Urothelium cell line (cell line): Measurements from ENCODE around the gene GOLGA6L10.
"Not testable (repeated sequence)": the region's sequence is repeated elsewhere in the genome, so short reads cannot be mapped to it uniquely, and the experiment has no call there.

Experiments used
- DNase-seq: peaks from one replicate; pipeline ENCODE4 v3.0.0; 2011; ENCODE audit warnings: low spot score, mixed read lengths
- FAIRE-seq: peaks from 2 replicates; lab custom pipeline; 2011; peaks lifted over from hg19 to GRCh38; lab: Jason Lieb, UNC

Gene GOLGA6L10, protein sequence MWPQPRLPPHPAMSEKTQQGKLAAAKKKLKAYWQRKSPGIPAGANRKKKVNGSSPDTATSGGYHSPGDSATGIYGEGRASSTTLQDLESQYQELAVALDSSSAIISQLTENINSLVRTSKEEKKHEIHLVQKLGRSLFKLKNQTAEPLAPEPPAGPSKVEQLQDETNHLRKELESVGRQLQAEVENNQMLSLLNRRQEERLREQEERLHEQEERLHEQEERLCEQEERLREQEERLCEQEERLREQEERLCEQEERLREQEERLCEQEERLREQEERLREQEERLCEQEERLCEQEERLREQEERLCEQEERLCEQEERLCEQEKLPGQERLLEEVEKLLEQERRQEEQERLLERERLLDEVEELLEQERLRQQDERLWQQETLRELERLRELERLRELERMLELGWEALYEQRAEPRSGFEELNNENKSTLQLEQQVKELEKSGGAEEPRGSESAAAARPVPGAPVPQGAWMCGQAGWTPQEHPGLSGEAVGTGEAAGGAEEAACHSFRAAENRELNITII

DNA sequence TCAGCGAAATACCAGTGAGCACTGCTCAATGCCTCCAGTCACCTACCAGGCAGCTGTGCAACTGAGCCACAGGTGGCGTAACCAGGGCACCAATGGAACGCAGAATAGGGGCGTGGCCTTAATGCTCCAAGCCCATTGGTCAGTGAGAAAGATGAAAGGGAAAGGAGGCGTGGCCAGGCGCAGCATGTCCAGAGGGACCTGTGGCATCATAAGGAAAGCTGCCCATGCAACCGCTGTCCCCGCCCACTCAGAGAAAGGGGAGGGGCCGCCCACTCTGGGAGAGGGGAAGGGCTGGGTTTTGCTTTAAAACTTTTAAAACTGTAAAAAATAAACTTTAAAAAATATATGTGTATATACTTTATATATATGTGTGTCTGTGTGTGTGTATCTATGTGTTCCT lies at the start of gene GOLGA6L10:
Gene GOLGA6L10, minus strand, starts transcription at position 101 of the 400 bp plus-strand sequence. Its CDS starts 100 bp downstream, at position 1.
- not testable (repeated sequence) for FAIRE-seq, DNase-seq

DNA sequence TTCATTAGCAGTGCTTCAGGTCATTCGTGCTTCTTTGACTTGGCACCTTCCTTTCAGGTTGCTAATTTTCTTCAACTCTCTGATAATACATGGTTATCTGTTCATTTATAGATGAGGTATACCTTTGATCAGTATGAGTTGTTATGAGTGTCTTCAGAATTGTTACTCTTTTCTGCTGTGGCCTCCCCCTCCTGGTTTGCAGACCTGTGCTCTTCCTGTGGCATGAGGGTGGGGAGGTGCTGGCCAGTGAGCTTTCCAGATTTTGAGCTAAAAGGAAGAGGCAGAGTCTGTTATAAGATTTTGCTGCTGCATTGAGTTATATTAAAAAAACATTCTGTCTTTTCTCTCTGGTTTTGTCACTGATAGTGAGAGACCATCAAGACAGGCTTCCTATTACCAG lies 49.5 kb upstream of the GOLGA6L10 start:
- DNase-seq: no peak
- no peak for FAIRE-seq

DNA sequence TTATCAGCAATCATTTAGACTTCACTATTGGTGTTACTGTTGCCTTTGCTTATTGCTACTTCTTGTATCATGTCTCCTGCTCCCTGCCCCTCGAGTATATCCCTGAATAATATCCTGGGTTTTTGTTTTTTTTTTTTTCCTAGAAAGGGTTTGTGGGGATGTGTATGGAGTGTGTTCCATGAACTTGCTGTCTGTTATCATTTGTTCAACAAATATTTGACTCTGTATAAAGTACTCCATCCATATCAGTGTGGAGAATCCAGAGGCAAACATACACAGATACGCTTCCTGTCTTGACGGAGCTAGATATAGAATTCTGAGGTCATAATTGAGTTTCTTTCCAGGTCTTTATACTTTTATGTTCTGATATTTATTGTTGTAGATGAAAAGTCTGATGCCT lies 48.5 kb upstream of the GOLGA6L10 start:
- no peak for DNase-seq
- FAIRE-seq: no peak

DNA sequence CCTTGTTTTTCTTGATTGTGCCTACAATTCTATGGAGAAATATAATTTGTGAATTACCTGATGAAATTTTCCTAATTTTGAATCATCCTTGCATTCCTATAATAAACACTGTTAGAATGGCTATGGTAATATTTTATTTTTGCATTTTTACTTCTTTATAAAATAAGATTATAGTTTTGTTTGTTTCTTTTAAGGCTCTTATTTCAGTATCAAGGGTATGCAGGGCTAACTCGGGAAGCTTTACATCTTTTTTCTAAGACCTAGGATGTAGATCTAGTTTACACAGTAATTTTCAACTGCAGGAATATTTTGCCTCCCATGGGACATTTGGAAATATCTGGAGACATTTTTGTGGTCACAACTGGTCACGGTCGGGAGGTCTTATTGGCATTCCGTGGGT lies 46.5 kb upstream of the GOLGA6L10 start:
- DNase-seq, FAIRE-seq: not testable (repeated sequence)

DNA sequence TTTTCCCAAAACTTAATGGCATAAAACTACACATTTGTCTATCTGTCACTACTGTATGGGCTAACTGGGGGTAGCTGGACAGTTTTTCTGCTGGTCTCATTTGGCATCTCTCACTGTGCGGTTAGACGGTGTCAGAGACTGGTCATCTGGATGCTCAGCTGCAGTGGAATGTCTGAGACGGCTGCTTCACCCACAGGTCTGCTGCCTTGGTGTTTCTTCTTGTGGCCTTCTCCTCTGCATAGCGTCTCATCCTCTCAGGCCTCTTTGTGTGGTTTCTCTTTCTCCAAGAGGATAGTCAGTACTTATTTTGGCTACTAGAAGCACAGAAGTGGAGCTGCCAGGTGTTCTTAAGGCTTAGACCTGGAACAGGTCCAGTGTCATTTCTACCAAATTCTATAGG lies 44.4 kb upstream of the GOLGA6L10 start:
- DNase-seq: no peak

DNA sequence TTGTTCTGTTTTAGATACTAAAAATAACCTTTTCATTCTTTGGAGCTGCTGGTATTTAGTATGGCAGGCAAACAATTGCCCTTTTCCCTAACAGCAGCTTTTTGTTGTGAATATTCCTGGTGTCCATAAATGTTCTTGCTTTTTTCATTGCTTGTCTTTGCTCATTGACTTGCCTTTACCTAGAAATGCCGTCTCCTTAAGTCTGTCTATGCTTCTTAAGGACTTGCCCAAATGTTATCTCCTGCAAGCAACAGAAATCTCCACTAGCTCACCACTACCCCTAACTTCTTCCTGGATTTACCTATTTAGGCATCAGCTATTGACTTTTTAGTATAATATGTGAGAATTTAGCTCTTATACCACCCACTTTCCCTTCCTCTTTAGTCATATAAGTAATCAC lies 42.8 kb upstream of the GOLGA6L10 start:
- DNase-seq, FAIRE-seq: not testable (repeated sequence)

More for the DNA sequence above, 44.4 kb upstream of the GOLGA6L10 start:
- no peak for FAIRE-seq

DNA sequence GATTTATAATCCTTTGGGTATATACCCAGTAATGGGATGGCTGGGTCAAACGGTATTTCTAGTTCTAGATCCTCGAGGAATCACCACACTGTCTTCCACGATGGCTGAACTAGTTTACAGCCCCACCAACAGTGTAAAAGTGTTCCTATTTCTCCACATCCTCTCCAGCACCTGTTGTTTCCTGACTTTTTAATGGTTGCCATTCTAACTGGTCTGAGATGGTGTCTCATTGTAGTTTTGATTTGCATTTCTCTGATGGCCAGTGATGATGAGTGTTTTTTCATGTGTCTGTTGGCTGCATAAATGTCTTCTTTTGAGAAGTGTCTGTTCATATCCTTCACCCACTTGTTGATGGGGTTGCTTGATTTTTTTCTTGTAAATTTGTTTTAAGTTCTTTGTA lies 40.9 kb upstream of the GOLGA6L10 start:
- not testable (repeated sequence) for DNase-seq, FAIRE-seq

DNA sequence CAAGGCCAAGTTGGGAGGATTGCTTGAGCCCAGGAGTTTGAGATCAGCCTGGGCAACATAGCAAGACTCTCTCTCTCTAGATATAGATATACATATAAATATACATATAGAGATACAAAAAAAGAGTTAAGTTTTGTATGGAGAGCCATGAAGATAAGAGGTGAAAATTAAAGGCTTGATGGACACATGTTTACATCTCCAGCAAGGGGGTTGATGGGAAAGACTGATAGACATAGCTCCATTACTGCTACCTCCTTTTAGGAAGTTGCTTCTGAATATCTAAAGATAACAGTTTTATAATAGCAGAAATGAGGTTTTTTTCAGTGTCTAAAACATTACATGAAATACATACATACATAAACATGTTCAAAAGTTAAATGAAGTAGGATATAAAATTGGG lies 37.9 kb upstream of the GOLGA6L10 start:
- DNase-seq, FAIRE-seq: not testable (repeated sequence)

DNA sequence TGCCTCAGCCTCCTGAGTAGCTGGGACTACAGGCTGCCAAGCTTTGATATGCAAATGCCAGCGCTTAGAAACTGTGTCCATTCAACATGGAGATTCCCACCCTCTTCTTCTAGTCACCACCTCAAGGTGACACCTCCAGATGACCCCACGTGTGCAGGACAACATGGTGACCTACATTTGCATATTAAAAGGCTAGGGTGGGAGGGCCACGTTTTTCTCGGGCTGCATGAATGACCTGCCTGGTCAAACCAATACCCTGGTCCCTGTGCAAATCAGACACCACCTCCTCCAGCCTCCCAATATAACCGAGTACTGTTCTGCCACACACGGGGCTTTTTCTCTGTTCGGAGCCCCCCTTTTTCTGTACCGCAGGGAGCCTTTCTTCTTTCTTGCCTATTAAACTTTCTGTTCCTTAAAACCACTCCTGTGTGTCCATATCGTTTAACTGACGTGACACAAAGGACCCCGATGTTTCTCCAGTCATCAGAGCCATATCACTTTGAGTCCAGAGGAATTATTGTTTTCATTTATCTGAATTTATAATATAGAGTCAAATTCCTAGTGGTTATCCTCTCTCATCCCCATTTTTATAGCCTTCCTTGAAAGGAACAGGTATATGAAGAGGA lies 32.2 kb upstream of the GOLGA6L10 start:
- DNase-seq, FAIRE-seq: not testable (repeated sequence)

DNA sequence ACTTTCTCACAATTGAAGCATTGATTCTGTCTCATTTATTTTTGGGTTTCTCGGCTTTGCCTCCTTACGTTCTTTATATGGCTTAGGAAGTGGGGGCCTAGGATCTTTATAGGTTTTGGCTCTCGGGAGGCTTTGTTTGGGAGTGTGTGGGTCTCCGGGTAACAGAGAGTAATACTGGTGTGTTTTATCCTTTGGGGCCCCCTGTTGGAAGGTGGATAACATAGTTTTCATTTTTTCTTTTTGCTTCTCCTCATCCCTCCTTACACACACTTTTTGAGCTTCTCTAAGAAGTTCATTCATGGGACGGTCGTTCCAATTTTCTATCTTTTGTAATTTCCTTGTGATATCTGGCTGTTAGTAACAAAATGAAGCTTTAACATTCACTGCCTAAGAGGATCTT lies 30.3 kb upstream of the GOLGA6L10 start:
- DNase-seq, FAIRE-seq: not testable (repeated sequence)

DNA sequence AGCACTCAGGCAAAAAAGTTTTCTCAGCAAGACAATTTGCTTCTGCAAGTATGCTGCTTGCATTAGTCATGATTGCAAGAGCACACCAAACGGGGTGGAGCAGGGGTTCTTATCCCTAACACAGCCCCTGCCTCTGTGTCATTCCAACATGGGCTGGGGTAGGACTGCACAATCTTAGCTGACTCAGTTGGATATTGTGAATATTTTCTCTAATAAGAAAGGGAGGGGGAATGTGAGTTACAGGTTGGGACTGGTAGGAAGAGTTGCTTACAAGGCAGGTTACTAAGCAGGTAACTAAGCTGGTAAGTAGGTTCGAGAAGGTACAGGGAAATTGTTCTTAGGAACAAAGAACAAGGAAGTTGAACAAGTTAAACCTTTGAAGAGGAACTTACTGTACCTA lies 24.4 kb upstream of the GOLGA6L10 start:
- not testable (repeated sequence) for DNase-seq, FAIRE-seq

DNA sequence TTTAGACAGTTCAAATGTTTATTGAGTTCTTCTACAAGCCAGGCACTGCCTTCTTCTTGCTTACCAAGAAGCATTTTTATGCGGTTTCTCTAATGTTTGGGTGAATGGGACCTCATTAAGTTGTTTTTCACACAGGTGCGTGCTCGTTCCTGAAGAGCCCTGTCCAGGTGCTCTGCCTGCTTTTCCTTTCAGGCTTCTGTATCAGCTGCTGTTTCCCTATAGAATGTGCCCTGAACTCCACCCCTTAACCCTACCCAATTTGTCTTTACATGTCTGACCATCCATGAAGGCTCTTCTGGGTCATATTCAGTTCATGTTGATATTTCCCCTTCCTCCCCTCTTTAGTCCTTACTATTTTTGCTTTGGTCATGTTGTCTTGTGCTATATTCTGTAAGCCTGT lies 22.4 kb upstream of the GOLGA6L10 start:
- FAIRE-seq (no peak), DNase-seq (no peak)

DNA sequence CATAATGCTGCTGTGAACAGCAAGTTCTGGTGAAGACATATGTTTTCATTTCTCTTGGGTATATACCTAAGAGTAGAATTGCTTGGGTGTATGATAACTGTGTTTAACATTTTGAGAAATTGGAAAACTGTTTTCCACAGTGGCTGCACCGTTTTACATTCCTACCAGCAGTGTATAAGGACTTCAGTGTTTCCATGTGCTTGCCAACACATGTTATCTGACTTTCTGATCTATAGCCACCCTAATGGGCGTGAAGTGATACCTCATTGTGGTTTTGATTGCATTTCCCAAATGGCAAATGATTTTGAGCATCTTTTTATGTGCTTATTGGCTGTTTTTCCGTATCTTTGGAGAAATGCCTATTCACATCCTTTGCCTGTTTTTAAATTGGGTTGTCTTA lies 18.5 kb upstream of the GOLGA6L10 start:
- not testable (repeated sequence) for FAIRE-seq, DNase-seq

DNA sequence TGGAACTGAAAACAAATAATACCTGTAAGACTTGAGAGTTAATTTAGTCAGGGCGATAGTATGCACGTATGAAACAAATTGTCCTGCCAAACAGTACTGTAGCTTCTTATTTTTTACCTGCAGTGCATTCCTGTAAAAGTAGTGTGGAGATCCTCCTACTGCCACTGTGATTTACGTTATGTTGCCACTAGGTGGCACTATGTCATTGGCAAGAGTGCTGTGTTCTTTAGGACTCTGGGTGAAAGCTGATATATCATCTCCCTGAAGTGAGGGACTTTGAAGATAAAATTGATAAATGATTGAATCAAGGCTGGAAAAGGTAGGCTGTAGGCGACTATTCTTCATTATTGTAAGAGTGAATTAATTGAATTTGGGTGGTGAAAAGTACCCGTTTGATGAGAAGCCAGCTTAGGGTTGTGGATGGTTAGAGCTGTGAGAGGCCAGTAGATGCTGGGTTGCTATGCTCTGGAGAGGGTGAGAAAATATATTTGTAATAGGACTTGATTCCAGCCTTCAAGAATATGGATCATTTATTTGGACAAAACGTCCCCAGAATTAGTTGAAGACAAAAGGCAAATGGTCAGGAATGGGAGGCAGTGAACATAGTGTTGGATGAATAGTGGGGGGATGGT lies 16.5 kb upstream of the GOLGA6L10 start:
- DNase-seq, FAIRE-seq: not testable (repeated sequence)

DNA sequence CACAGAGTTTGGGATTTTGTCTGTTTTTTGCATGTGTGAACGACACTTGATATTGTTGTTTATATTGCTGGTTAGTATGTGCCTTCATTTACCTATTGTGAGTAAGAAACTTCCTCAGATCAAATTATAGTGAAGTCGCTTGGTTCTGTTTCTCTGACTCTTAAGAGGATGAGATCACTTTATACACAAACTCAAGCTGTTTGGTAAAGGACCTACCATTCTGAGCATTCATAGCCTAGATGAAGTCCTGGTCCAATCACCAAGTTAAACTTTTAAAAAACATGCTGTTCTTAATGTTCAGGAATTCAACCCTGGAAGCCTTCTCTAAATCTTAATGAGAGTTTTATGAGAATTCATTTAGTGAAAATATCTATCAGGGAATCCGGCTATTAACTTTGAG lies 15.3 kb upstream of the GOLGA6L10 start:
- not testable (repeated sequence) for DNase-seq, FAIRE-seq

DNA sequence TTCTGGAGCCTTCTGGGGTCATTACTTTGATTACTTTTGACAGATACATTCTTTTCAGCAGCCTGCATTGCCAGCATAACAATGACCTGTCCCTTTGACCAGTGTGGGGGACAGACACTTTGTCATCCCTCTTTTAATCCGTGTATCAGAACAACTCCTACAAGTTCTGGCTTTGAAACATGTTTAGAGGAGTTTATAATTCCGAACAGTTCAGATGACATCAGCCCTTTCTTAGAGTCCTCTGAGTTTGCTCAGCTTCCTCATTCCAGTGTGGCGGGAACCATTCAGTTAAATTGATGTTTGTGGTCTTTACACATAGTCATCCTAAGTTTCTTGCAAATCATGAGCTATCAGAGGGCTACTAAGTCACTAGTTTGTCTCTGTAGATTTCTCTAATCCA lies 13.5 kb upstream of the GOLGA6L10 start:
- DNase-seq, FAIRE-seq: not testable (repeated sequence)

DNA sequence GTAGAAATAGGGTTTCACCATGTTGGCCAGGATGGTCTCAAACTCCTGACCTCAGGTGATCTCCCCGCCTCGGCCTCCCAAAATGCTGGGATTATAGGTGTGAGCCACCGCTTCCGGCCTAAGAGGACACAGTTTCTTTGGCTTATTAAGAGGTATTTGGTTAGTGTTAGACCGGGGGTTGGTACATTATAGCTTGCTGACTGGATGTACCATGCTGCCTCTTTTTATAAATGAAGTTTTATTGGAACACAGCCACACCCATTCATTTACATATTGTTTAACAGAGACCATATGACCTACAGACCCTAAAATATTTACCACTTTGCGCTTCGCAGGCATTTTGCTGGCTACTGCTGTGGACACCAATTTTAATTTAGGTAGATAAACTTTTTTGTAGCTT lies 11.3 kb upstream of the GOLGA6L10 start:
- DNase-seq, FAIRE-seq: not testable (repeated sequence)

DNA sequence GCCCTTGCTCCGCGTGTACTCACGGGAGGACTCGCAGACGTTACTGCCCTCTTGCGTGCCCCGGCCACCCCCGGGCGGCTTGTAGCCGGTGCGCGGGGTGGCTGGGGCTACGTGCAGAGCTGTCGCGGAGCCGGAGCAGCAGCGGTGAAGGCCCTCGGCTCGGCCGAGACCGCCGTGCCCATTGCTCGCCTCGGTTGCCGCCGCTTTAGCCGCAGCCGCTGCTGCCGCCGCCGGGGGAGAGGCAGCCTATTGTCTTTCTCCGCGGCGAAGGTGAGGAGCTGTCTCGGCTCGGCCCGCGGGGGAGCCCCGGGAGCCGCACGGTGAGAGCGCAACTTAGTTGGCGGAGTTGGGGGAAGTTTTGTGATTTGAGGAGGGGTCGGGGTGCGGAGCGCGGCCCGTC lies 5.8 kb upstream of the GOLGA6L10 start:
- not testable (repeated sequence) for DNase-seq, FAIRE-seq

DNA sequence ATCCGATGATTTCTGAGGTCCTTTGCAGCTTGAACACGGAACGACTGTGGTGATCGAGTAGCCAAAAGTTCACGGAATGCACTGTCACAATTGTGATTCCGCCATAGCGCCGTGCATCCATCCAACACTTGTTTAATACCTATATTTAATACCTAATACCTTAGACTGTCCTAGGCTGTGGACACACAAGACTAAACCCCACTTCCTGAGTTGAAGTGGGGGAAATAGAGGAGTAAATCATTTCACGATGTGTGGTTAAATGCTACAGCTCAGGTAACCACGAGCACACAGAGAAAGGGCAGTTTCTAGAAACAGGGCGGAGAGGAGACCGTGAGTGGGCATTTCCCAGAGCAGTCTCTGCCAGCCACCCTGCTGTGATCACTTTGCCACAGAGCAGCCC lies 5.3 kb upstream of the GOLGA6L10 start:
- not testable (repeated sequence) for FAIRE-seq, DNase-seq

DNA sequence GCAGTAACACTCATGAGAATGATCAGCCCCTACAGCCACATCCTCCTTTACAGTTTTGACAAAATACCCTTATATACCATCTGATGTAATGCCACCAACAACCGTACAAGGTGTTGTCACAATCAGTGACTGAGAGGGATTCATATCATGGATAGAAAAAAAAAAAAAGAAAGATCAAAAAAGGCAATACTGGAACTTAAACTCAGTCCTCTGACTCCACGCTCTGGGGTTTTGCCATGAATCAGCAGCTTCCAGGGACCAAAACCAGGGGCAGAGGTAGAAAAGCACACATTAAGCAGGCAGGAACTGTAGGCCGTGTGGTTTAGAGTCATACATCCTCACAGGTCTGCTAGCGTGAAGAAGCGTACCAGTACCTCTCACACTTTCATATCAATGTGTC lies 1.6 kb downstream of the GOLGA6L10 start:
- not testable (repeated sequence) for FAIRE-seq, DNase-seq

DNA sequence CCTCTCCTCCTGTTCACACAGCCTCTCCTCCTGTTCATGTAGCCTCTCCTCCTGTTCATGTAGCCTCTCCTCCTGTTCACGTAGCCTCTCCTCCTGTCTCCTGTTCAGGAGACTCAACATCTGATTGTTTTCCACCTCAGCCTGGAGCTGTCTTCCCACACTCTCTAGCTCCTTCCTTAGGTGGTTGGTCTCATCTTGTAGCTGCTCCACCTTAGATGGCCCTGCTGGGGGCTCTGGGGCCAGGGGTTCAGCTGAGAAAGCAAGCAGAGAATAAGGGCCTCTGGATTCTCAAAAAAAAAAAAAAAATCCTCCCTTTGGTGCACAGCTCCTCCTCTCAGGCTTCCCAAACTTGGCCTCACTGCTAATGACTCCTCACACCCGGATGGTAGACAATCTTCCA lies 4.1 kb downstream of the GOLGA6L10 start:
- not testable (repeated sequence) for FAIRE-seq, DNase-seq
